Caco-2 (cell line): ENCODE results near the gene HSPB9. TPM values are rescaled to one million over a fixed set of nuclear protein-coding genes. Genes with fewer than 3 reads are reported as not detected.
A peak's percentile ranks its signal among the peaks of the same experiment; 100 is the strongest.

Source experiments
- BruUV-seq: library from RNA; stranded (reverse); fragments of 400-500 nt; replicated peaks from 2 replicates; lab custom pipeline; 2021; lab: Mats Ljungman, UMichigan
- CTCF ChIA-PET: fragments of 300-600 bp; sonication (Branson Sonifier 250); formaldehyde crosslinking; loops from one replicate; lab custom pipeline; 2022; ENCODE audit warnings: antibody characterized with exemption; lab: Charles Lee
- POLR2A ChIA-PET: fragments of 300-600 bp; sonication (Branson Sonifier 250); formaldehyde crosslinking; loops from one replicate; lab custom pipeline; 2022; ENCODE audit warnings: antibody characterized with exemption; lab: Charles Lee
- DNase-seq, 2 experiments: peaks; one replicate each; pipeline versions ENCODE4 v3.0.0 to v3.0.0-alpha.2; 2020 to 2022
- H3K27me3 ChIP-seq: replicated peaks from 2 replicates; pipeline ENCODE4 v1.6.0; 2011; ENCODE audit warnings: low read length; ENCODE audit not compliant: control insufficient read depth, insufficient read depth
- H3K36me3 ChIP-seq: 2 replicates; pipeline ENCODE4 v1.5.1; 2011; ENCODE audit warnings: low read length; ENCODE audit not compliant: control insufficient read depth, insufficient read depth
- H3K4me1 ChIP-seq: fragments of 250-450 bp; sonication (Bioruptor Pico); 2 replicates; pipeline ENCODE4 v1.5.1; 2020; ENCODE audit warnings: mild to moderate bottlenecking
- H3K4me3 ChIP-seq: 2 replicates; pipeline ENCODE4 v1.5.1; 2011; ENCODE audit warnings: low read depth, mild to moderate bottlenecking, control low read depth, low read length
- H3K9me3 ChIP-seq: fragments of 250-450 bp; sonication (Bioruptor Pico); 2 replicates; pipeline ENCODE4 v1.5.1; 2020; ENCODE audit warnings: mild to moderate bottlenecking, moderate library complexity
- H3K27ac Mint-ChIP-seq: one replicate; pipeline ENCODE4 v1.8.0; 2022; ENCODE audit warnings: mixed read lengths; ENCODE audit not compliant: unreplicated experiment
- H3K27me3 Mint-ChIP-seq: one replicate; pipeline ENCODE4 v1.8.0; 2022; ENCODE audit warnings: mixed read lengths; ENCODE audit not compliant: insufficient read depth, unreplicated experiment
- H3K36me3 Mint-ChIP-seq: one replicate; pipeline ENCODE4 v1.8.0; 2022; ENCODE audit warnings: mild to moderate bottlenecking, mixed read lengths; ENCODE audit not compliant: insufficient read depth, unreplicated experiment
- H3K4me1 Mint-ChIP-seq: one replicate; pipeline ENCODE4 v1.8.0; 2022; ENCODE audit warnings: low read depth, mixed read lengths; ENCODE audit not compliant: unreplicated experiment
- H3K4me3 Mint-ChIP-seq: one replicate; pipeline ENCODE4 v1.8.0; 2022; ENCODE audit warnings: mild to moderate bottlenecking, moderate library complexity, mixed read lengths; ENCODE audit not compliant: unreplicated experiment
- H3K9me3 Mint-ChIP-seq: one replicate; pipeline ENCODE4 v1.8.0; 2022; ENCODE audit warnings: mixed read lengths; ENCODE audit not compliant: unreplicated experiment
- intact Hi-C: fragments of 100-400 bp; cut with micrococcal nuclease; formaldehyde crosslinking; loops from one replicate; pipeline ENCODE4 v1.10.0; 2022; ENCODE audit not compliant: unreplicated experiment
- total RNA-seq: library from RNA; stranded (reverse); gene quantifications from 2 replicates; pipeline ENCODE4 v1.2.3, GENCODE V29; 2022
- TF ChIP-seq, protein P1 (sequence below), 2 experiments: fragments of 200-600 bp in 1 of 2; IDR thresholded peaks; 1 replicate in 1 of 2; 2 replicates in 1 of 2; pipeline versions ENCODE4 v1.5.1 to v1.8.0; 2011 to 2022; ENCODE audit warnings: antibody characterized with exemption in 1 of 2, control low read depth in 1 of 2, inconsistent platforms in 1 of 2, low read depth in 1 of 2, low read length in 1 of 2, mild to moderate bottlenecking in 1 of 2, moderate library complexity in 1 of 2; ENCODE audit not compliant: insufficient read depth in 1 of 2, severe bottlenecking in 1 of 2, unreplicated experiment in 1 of 2

HSPB9 gene
- total RNA-seq, 1 experiment from 2014 or later, result not detected

DNA sequence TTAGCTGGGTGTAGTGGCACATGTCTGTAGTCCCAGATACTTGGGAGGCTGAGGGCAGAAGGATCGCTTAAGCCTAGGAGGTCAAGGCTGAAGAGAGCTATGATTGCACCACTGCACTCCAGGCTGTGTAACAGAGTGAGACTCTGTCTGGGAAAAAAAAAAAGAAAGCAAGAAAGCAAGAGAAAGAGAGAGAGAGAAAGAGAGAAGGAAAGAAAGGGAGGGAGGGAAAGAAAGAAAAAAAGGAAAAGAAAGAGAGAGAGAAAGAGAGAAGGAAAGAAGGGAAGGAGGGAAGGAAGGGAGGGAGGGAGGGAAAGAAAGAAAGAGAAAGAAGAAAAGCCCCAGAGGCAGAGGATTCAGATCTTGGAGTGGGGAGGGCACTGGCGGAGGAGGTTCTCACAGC lies 16.6 kb upstream of the HSPB9 start:
- TF ChIP-seq, protein P1, sequence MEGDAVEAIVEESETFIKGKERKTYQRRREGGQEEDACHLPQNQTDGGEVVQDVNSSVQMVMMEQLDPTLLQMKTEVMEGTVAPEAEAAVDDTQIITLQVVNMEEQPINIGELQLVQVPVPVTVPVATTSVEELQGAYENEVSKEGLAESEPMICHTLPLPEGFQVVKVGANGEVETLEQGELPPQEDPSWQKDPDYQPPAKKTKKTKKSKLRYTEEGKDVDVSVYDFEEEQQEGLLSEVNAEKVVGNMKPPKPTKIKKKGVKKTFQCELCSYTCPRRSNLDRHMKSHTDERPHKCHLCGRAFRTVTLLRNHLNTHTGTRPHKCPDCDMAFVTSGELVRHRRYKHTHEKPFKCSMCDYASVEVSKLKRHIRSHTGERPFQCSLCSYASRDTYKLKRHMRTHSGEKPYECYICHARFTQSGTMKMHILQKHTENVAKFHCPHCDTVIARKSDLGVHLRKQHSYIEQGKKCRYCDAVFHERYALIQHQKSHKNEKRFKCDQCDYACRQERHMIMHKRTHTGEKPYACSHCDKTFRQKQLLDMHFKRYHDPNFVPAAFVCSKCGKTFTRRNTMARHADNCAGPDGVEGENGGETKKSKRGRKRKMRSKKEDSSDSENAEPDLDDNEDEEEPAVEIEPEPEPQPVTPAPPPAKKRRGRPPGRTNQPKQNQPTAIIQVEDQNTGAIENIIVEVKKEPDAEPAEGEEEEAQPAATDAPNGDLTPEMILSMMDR (IDR thresholded peaks at IDR 0.05; ENCODE audit: insufficient read depth in 1 of 2, low read depth in 1 of 2, low read length in 1 of 2, severe bottlenecking in 1 of 2, unreplicated experiment in 1 of 2), result no peak
- CTCF ChIA-PET, result no interaction called here

DNA sequence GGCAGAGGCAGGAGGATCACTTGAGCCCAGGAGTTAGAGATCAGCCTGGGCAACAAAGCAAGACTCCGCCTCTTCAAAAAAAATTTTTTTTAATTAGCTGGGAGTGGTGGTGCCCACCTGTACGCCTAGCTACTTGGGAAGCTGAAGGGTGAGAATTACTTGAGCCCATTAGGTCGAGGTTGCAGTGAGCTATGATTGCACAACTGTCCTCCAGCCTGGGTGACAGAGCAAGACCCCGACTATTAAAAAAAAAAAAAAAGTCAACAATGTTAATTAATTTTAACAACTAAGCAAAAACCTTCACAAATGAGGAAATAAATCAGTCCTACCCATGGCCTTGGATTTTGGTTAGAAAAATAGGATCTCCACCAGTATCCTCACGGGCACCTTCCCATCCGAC lies 15.5 kb upstream of the HSPB9 start:
- H3K9me3 ChIP-seq, result no peaks in the 10 kb centered on the region
- no peaks in the 10 kb centered on the region for H3K36me3 ChIP-seq
- no peaks in the 10 kb centered on the region for H3K27me3 ChIP-seq
- no TSS peak for BruUV-seq
- peaks cover 4% of the 10 kb centered on the region for H3K36me3 Mint-ChIP-seq
- H3K27ac Mint-ChIP-seq, result no peak overlapping the region
- TF ChIP-seq, protein P1 (IDR thresholded peaks at IDR 0.05; ENCODE audit: insufficient read depth in 1 of 2, low read depth in 1 of 2, low read length in 1 of 2, severe bottlenecking in 1 of 2, unreplicated experiment in 1 of 2), result no peak
- H3K4me3 ChIP-seq, result no peak overlapping the region
- intact Hi-C loops, result no loop called here
- no peak for DNase-seq
- H3K27me3 Mint-ChIP-seq, result peaks cover 3% of the 10 kb centered on the region
- H3K4me1 ChIP-seq, result no peaks in the 10 kb centered on the region
- H3K4me1 Mint-ChIP-seq, result no peaks in the 10 kb centered on the region
- H3K9me3 Mint-ChIP-seq, result no peaks in the 10 kb centered on the region
- H3K4me3 Mint-ChIP-seq, result no peak overlapping the region
- ChIA-PET POLR2A (no interaction called here), CTCF (interaction anchor here (1.4 kb wide), 1 partner anchor 39 kb away, joined by 4 read pairs; no protein-coding TSS in a partner anchor)

More for the DNA sequence above, 16.6 kb upstream of the HSPB9 start:
- Histone ChIP-seq H3K36me3 (no peaks in the 10 kb centered on the region), H3K4me1 (no peaks in the 10 kb centered on the region), H3K9me3 (no peaks in the 10 kb centered on the region), H3K4me3 (no peak overlapping the region), H3K27me3 (no peaks in the 10 kb centered on the region)
- intact Hi-C loops, result no loop called here
- no peak for DNase-seq
- Mint-ChIP-seq H3K4me1 (no peaks in the 10 kb centered on the region), H3K27me3 (peaks cover 3% of the 10 kb centered on the region), H3K4me3 (no peak overlapping the region), H3K27ac (no peak overlapping the region), H3K9me3 (no peaks in the 10 kb centered on the region), H3K36me3 (peaks cover 2% of the 10 kb centered on the region)
- POLR2A ChIA-PET, result no interaction called here
- BruUV-seq, result no TSS peak

DNA sequence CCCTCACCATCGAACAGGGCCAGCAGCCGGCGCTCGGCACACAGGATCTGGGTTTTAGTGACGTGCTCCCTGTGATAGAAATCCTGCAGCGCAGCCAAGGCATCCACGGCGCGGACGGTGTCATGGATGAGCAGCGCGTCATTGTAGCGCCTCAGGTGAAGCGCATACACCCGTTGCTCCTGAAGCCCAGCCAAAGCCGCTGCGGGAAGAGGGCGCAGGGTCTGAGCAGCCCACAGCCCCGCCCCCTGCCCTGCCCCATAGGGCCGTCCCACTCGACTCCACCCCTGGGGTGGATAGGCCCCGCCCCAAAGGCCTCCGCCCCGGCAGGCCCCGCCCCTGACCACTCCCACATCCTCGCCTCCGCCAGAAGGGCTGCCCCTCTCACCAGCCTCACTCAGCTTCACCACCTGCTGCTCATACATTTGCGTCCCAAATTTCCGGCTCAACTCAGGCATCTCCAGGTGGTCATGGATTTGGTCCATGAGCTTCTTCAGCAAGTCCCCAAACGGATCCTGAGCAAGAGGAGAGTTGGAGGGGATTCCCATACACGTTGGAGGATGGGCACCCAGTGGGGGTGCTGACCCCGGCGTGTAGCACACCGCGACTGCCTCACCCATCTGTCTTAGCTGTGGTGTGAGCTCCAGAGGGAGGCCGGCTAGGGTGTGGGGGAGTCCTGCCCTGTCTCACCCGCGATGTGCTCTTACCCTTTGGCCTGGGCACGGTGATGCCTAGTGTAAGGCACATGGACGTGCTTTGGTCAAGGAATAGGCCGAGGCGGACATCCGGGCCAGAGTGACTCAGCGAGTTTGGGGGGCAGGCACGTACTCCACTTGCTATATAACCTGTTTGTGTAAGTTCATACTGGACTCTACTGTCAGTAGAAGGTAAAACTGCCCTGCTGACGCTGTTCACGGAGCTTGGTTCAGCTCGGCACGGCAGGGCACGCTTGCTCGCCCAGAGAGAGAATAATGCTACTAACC lies 14.7 kb upstream of the HSPB9 start:
- intact Hi-C loops, result no loop called here
- POLR2A ChIA-PET, result no interaction called here
- BruUV-seq, result no TSS peak
- H3K9me3 ChIP-seq, result no peaks in the 10 kb centered on the region
- H3K36me3 ChIP-seq, result no peaks in the 10 kb centered on the region
- Mint-ChIP-seq H3K4me3 (no peak overlapping the region), H3K27me3 (peaks cover 3% of the 10 kb centered on the region), H3K9me3 (no peaks in the 10 kb centered on the region), H3K27ac (no peak overlapping the region), H3K4me1 (no peaks in the 10 kb centered on the region), H3K36me3 (peaks cover 4% of the 10 kb centered on the region)
- TF ChIP-seq, protein P1 (IDR thresholded peaks at IDR 0.05; ENCODE audit: insufficient read depth in 1 of 2, low read depth in 1 of 2, low read length in 1 of 2, severe bottlenecking in 1 of 2, unreplicated experiment in 1 of 2), result no peak
- no peak overlapping the region for H3K4me3 ChIP-seq
- DNase-seq, result peak; percentile 61 to 63
- H3K27me3 ChIP-seq, result no peaks in the 10 kb centered on the region
- no peaks in the 10 kb centered on the region for H3K4me1 ChIP-seq
- CTCF ChIA-PET, result interaction anchor here (1.4 kb wide), 1 partner anchor 40 kb away, joined by 4 read pairs; no protein-coding TSS in a partner anchor
